Common myeloid progenitor, CD34-positive (primary cell): Measurements from ENCODE around the gene ZCCHC7. TPM values are rescaled to one million over a fixed set of nuclear protein-coding genes. Genes with fewer than 3 reads are reported as not detected.
"Not testable (repeated sequence)": the region's sequence is repeated elsewhere in the genome, so short reads cannot be mapped to it uniquely, and the experiment has no call there.

Source experiments
- CTCF ChIA-PET: fragments of 350-600 bp; sonication (Branson Sonifier 250); formaldehyde crosslinking; loops from one replicate; lab custom pipeline; 2021; ENCODE audit warnings: antibody characterized with exemption; lab: Charles Lee
- POLR2A ChIA-PET: fragments of 350-600 bp; sonication (Branson Sonifier 250); formaldehyde crosslinking; loops from one replicate; lab custom pipeline; 2021; ENCODE audit warnings: antibody characterized with exemption; lab: Charles Lee
- DNase-seq, 3 donors: peaks; one replicate each; pipeline versions ENCODE4 v3.0.0 to v3.0.0-alpha.2; 2013
- H3K27ac ChIP-seq, 2 experiments: 1 replicate in 1 of 2; 2 replicates in 1 of 2; pipeline ENCODE4 v1.7.0; 2013; ENCODE audit warnings: inconsistent platforms in 2 of 2, low read length in 2 of 2, mild to moderate bottlenecking in 2 of 2, low read depth in 1 of 2, moderate library complexity in 1 of 2; ENCODE audit not compliant: severe bottlenecking in 2 of 2, insufficient read depth in 1 of 2, poor library complexity in 1 of 2
- H3K27me3 ChIP-seq, 5 experiments: replicated peaks in 2 of 5; 1 replicate in 3 of 5; 2 replicates in 2 of 5; pipeline versions ENCODE4 v1.6.1 to v1.7.0; 2013; ENCODE audit warnings: low read length in 4 of 5, mild to moderate bottlenecking in 2 of 5, moderate library complexity in 2 of 5, inconsistent platforms in 1 of 5; ENCODE audit not compliant: insufficient read depth in 5 of 5, control insufficient read depth in 4 of 5
- H3K36me3 ChIP-seq, 4 experiments: 1 replicate in 2 of 4; 2 replicates in 2 of 4; pipeline versions ENCODE4 v1.6.1 to v1.7.0; 2013; ENCODE audit warnings: low read length in 3 of 4, control low read depth in 1 of 4, mild to moderate bottlenecking in 1 of 4; ENCODE audit not compliant: control insufficient read depth in 4 of 4, insufficient read depth in 4 of 4
- H3K4me1 ChIP-seq, 4 experiments: 1 replicate in 3 of 4; 2 replicates in 1 of 4; pipeline versions ENCODE4 v1.6.1 to v1.7.1; 2013; ENCODE audit warnings: low read length in 3 of 4, mild to moderate bottlenecking in 3 of 4, control low read depth in 1 of 4, inconsistent platforms in 1 of 4, moderate library complexity in 1 of 4; ENCODE audit not compliant: control insufficient read depth in 4 of 4, insufficient read depth in 4 of 4; ENCODE audit errors: control extremely low read depth in 1 of 4
- H3K4me3 ChIP-seq, 7 experiments: 1 replicate in 4 of 7; 2 replicates in 3 of 7; pipeline versions ENCODE4 v1.5.1 to v1.7.0; 2013; ENCODE audit warnings: mild to moderate bottlenecking in 7 of 7, low read length in 6 of 7, moderate library complexity in 6 of 7, inconsistent platforms in 2 of 7, low read depth in 2 of 7, control low read depth in 1 of 7; ENCODE audit not compliant: insufficient read depth in 4 of 7, control insufficient read depth in 1 of 7; ENCODE audit errors: extremely low read depth in 1 of 7
- H3K9me3 ChIP-seq, 5 experiments: 1 replicate in 4 of 5; 2 replicates in 1 of 5; pipeline versions ENCODE4 v1.6.1 to v1.7.1; 2013; ENCODE audit warnings: low read length in 4 of 5, mild to moderate bottlenecking in 2 of 5, inconsistent platforms in 1 of 5, low read depth in 1 of 5, moderate library complexity in 1 of 5; ENCODE audit not compliant: control insufficient read depth in 4 of 5, insufficient read depth in 2 of 5; ENCODE audit errors: control extremely low read depth in 1 of 5
- WGBS: methylation state at CpG from one replicate; pipeline ENCODE4 v1.1.5; 2013; ENCODE audit not compliant: insufficient coverage; 5-methylcytosine and 5-hydroxymethylcytosine counted together
- polyA plus RNA-seq: library from polyadenylated mRNA; unstranded; fragments of 120-200 nt; gene quantifications from one replicate; pipeline ENCODE4 v1.2.1, GENCODE V29; 2013

The ZCCHC7 gene
- 27.5 TPM for polyA plus RNA-seq

GRCh38 chr9:37119907-37120842 lies at the start of gene ZCCHC7:
Gene ZCCHC7, plus strand, starts transcription at chr9:37120574.
- Histone ChIP-seq H3K9me3 (peaks cover 0 to 3% (median 0%) of the 10 kb centered on the region in 5 experiments), H3K36me3 (no peaks in the 10 kb centered on the region), H3K4me3 (peak within 1 kb of the TSS; percentile 71 to 91 (median 85)), H3K27me3 (no peaks in the 10 kb centered on the region), H3K27ac (peak within 1 kb of the TSS; percentile 81 to 92), H3K4me1 (peaks cover 2 to 13% (median 7%) of the 10 kb centered on the region in 4 experiments)
- POLR2A ChIA-PET = interaction anchor here (0.5 to 1.2 kb wide), 3 partner anchors 12 to 50 kb away, joined by 3 to 4 read pairs (median 3); no protein-coding TSS in a partner anchor
- CTCF ChIA-PET = interaction anchor here (0.6 to 1.6 kb wide), 2 partner anchors 11 to 73 kb away, joined by 3 to 4 read pairs; no protein-coding TSS in a partner anchor
- peak; percentile 95 to 97 (median 97) for DNase-seq
- 7% methylated on average over 55 of the region's 82 CpGs for WGBS

- DNase-seq, H3K27ac ChIP-seq, H3K4me1 ChIP-seq, H3K36me3 ChIP-seq, CTCF ChIA-PET, H3K27me3 ChIP-seq, H3K4me3 ChIP-seq, H3K9me3 ChIP-seq, POLR2A ChIA-PET: not testable (repeated sequence)
- 100% methylated on average over 3 of the region's 4 CpGs for WGBS
Observed at GRCh38 chr9:37074790-37075189, 45.6 kb upstream of the ZCCHC7 start.

GRCh38 chr9:37079370-37080164 lies 40.8 kb upstream of the ZCCHC7 start:
- ChIA-PET POLR2A (no interaction called here), CTCF (interaction anchor here (1.2 kb wide), 1 partner anchor 251 kb away, joined by 4 read pairs; no protein-coding TSS in a partner anchor)
- H3K4me1 ChIP-seq = peaks cover 0 to 21% (median 10%) of the 10 kb centered on the region in 4 experiments
- H3K9me3 ChIP-seq = peaks cover 0 to 2% (median 0%) of the 10 kb centered on the region in 5 experiments
- peak overlapping the region; percentile 70 to 95 (median 87) for H3K4me3 ChIP-seq
- peak overlapping the region; percentile 7 to 81 for H3K27ac ChIP-seq
- peaks cover 0 to 1% (median 0%) of the 10 kb centered on the region in 5 experiments for H3K27me3 ChIP-seq
- WGBS = 2% methylated on average over 53 of the region's 63 CpGs
- DNase-seq = peak; percentile 94 to 98 (median 97)
- H3K36me3 ChIP-seq = peaks cover 0 to 6% (median 0%) of the 10 kb centered on the region in 4 experiments

- H3K4me1 ChIP-seq = peaks cover 3 to 16% (median 10%) of the 10 kb centered on the region in 4 experiments
- POLR2A ChIA-PET, H3K36me3 ChIP-seq, H3K9me3 ChIP-seq, H3K27me3 ChIP-seq: not testable (repeated sequence)
- H3K4me3 ChIP-seq = peak overlapping the region; percentile 70 to 95 (median 87)
- CTCF ChIA-PET = interaction anchor here (1.2 to 1.7 kb wide), 2 partner anchors 15 to 250 kb away, joined by 4 to 5 read pairs; no protein-coding TSS in a partner anchor
- WGBS = 0% methylated on average over 24 of the region's 32 CpGs
- peak in 1 of 3 donors; percentile 11 for DNase-seq
- peak overlapping the region; percentile 7 to 81 for H3K27ac ChIP-seq
Observed at GRCh38 chr9:37080165-37080628, 40.2 kb upstream of the ZCCHC7 start.

GRCh38 chr9:37081507-37081906 lies 38.9 kb upstream of the ZCCHC7 start:
- ChIA-PET POLR2A (interaction anchor here (0.9 to 1.4 kb wide), 2 partner anchors 39 to 110 kb away, joined by 4 read pairs; partner anchors contain the start of gene ZCCHC7), CTCF (interaction anchor here (1.7 kb wide), 1 partner anchor 13 kb away, joined by 5 read pairs; no protein-coding TSS in a partner anchor)
- H3K4me3 ChIP-seq, H3K36me3 ChIP-seq, H3K9me3 ChIP-seq, DNase-seq, H3K27me3 ChIP-seq, H3K27ac ChIP-seq: not testable (repeated sequence)
- peaks cover 6 to 12% (median 8%) of the 10 kb centered on the region in 4 experiments for H3K4me1 ChIP-seq
- WGBS = 100% methylated on average over 12 of the region's 20 CpGs

GRCh38 chr9:37082214-37082765 lies 38.1 kb upstream of the ZCCHC7 start:
- peak in 2 of 3 donors; percentile 22 to 60 for DNase-seq
- Histone ChIP-seq H3K9me3 (peaks cover 0 to 2% (median 0%) of the 10 kb centered on the region in 5 experiments), H3K36me3 (peaks cover 6 to 10% (median 9%) of the 10 kb centered on the region in 4 experiments), H3K27ac (no peak overlapping the region), H3K4me1 (peaks cover 6 to 12% (median 8%) of the 10 kb centered on the region in 4 experiments), H3K4me3 (no peak overlapping the region), H3K27me3 (peaks cover 0 to 1% (median 0%) of the 10 kb centered on the region in 5 experiments)
- CTCF ChIA-PET = interaction anchor here (1.1 kb wide), 1 partner anchor 20 kb away, joined by 3 read pairs; no protein-coding TSS in a partner anchor
- WGBS = 50% methylated on average over 2 of the region's 4 CpGs
- POLR2A ChIA-PET = interaction anchor here (1.4 kb wide), 1 partner anchor 38 kb away, joined by 4 read pairs; the partner anchor contains the start of gene ZCCHC7
